Measurements from ENCODE around the gene NEK8. TPM values are rescaled to one million over a fixed set of nuclear protein-coding genes. Genes with fewer than 3 reads are reported as not detected.

Gene NEK8
- total RNA-seq, 2 experiments from 2014 or later, result 3.6 to 3.9 TPM

GRCh38 chr17:28712705-28713415, 15.7 kb upstream of the NEK8 start:
- DNase-seq (no peak), ATAC-seq (no peak)
- H3K4me3 Mint-ChIP-seq, result peak overlapping the region; percentile 89
- POLR2A ChIA-PET, result interaction anchor here (1.5 to 7.7 kb wide), 5 partner anchors 8 to 67 kb away, joined by 7 to 65 read pairs (median 11); partner anchors contain the start of genes BLTP2, NEK8, RPL23A and SDF2
- no peak for TF ChIP-seq CTCF (IDR thresholded peaks at IDR 0.05)
- H3K9me3 Mint-ChIP-seq, result no peaks in the 10 kb centered on the region
- H3K36me3 Mint-ChIP-seq (ENCODE audit: low read depth), result peaks cover 2% of the 10 kb centered on the region
- intact Hi-C loops (cut with micrococcal nuclease), result no loop called here
- H3K4me1 Mint-ChIP-seq (ENCODE audit: low read depth), result peaks cover 13% of the 10 kb centered on the region
- H3K27ac Mint-ChIP-seq, result peak overlapping the region; percentile 95
- peaks cover 9% of the 10 kb centered on the region for H3K27me3 Mint-ChIP-seq
- CTCF ChIA-PET, result interaction anchor here (0.7 to 3.4 kb wide), 2 partner anchors 9 to 14 kb away, joined by 3 to 20 read pairs; partner anchors contain the start of genes NEK8 and TLCD1

- ChIA-PET POLR2A (interaction anchor here (0.6 to 7.7 kb wide), 3 partner anchors 12 to 859 kb away, joined by 3 to 65 read pairs (median 3); partner anchors contain the start of genes NEK8, SUPT6H and TLCD1), CTCF (no interaction called here)
- no peak overlapping the region for H3K27ac Mint-ChIP-seq
- ATAC-seq, result no peak
- DNase-seq, result no peak
- no peaks in the 10 kb centered on the region for H3K9me3 Mint-ChIP-seq
- intact Hi-C loops (cut with micrococcal nuclease), result no loop called here
- no peak overlapping the region for H3K4me3 Mint-ChIP-seq
- peaks cover 24% of the 10 kb centered on the region for H3K4me1 Mint-ChIP-seq (ENCODE audit: low read depth)
- peaks cover 14% of the 10 kb centered on the region for H3K27me3 Mint-ChIP-seq
- no peaks in the 10 kb centered on the region for H3K36me3 Mint-ChIP-seq (ENCODE audit: low read depth)
- TF ChIP-seq CTCF (IDR thresholded peaks at IDR 0.05), result no peak
These were observed 14.3 kb upstream of the NEK8 start for GRCh38 chr17:28714281-28714680.

- DNase-seq (no peak), ATAC-seq (no peak)
- ChIA-PET CTCF (interaction anchor here (0.9 kb wide), 1 partner anchor 54 kb away, joined by 3 read pairs; no protein-coding TSS in a partner anchor), POLR2A (interaction anchor here (1.2 to 7.7 kb wide), 2 partner anchors 11 to 53 kb away, joined by 3 to 65 read pairs; partner anchors contain the start of genes NEK8, SUPT6H and TLCD1)
- Mint-ChIP-seq H3K9me3 (no peaks in the 10 kb centered on the region), H3K27me3 (peaks cover 14% of the 10 kb centered on the region), H3K27ac (no peak overlapping the region), H3K4me1 (ENCODE audit: low read depth) (peaks cover 26% of the 10 kb centered on the region), H3K4me3 (no peak overlapping the region), H3K36me3 (ENCODE audit: low read depth) (peaks cover 5% of the 10 kb centered on the region)
- TF ChIP-seq CTCF (IDR thresholded peaks at IDR 0.05), result no peak
- intact Hi-C loops (cut with micrococcal nuclease), result no loop called here
These were observed 13.4 kb upstream of the NEK8 start for GRCh38 chr17:28715217-28715616.

- Mint-ChIP-seq H3K9me3 (no peaks in the 10 kb centered on the region), H3K27me3 (peaks cover 14% of the 10 kb centered on the region), H3K36me3 (ENCODE audit: low read depth) (peaks cover 22% of the 10 kb centered on the region), H3K4me1 (ENCODE audit: low read depth) (peaks cover 18% of the 10 kb centered on the region), H3K27ac (peak overlapping the region; percentile 42), H3K4me3 (peak overlapping the region; percentile 57)
- no peak for TF ChIP-seq CTCF (IDR thresholded peaks at IDR 0.05)
- ATAC-seq, result no peak
- DNase-seq, result no peak
- intact Hi-C loops (cut with micrococcal nuclease), result no loop called here
- ChIA-PET CTCF (interaction anchor here (1.1 to 1.5 kb wide), 2 partner anchors 47 to 185 kb away, joined by 3 to 4 read pairs; no protein-coding TSS in a partner anchor), POLR2A (interaction anchor here (0.8 to 7.7 kb wide), 2 partner anchors 9 to 10 kb away, joined by 3 to 65 read pairs; partner anchors contain the start of genes NEK8 and TLCD1)
These were observed 11.6 kb upstream of the NEK8 start for GRCh38 chr17:28716740-28717577.
